D721Med (cell line): ENCODE results near the gene DGKB.

Experiments used
- DNase-seq: peaks from one replicate; pipeline ENCODE4 v3.0.0; 2011; ENCODE audit warnings: low spot score; ENCODE audit not compliant: insufficient read length
- FAIRE-seq: peaks from 2 replicates; lab custom pipeline; 2011; peaks lifted over from hg19 to GRCh38; lab: Jason Lieb, UNC
- CTCF ChIP-seq: IDR thresholded peaks from 2 replicates; pipeline ENCODE4 v1.5.1; 2012; ENCODE audit warnings: mild to moderate bottlenecking, control low read depth; ENCODE audit not compliant: insufficient read depth; ENCODE audit errors: missing control alignments

DGKB gene

DNA sequence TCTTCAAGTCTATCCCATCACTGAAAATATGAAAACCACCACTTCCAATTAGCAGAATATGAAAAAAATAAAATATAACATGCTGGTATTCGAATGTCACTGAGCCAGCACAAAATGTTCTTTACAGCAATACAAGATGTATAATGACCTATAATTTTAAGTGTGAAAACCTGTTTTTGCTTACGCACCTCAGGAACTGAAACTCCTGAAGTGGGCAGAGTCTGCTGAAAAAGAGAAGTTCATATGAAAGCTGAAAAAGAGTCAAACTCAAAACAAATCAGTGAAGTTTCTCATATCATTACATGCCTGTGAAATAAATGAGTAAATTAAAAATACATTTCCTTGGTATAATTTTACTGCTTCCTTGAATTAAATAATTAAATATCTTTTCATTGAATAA is 272.5 kb downstream of the DGKB start:
- no peak for FAIRE-seq
- no peak for TF ChIP-seq CTCF
- no peak for DNase-seq

GRCh38 chr7:14628516-14628915 is 274.0 kb downstream of the DGKB start:
- DNase-seq (no peak), FAIRE-seq (no peak)
- TF ChIP-seq CTCF, result no peak

DNA sequence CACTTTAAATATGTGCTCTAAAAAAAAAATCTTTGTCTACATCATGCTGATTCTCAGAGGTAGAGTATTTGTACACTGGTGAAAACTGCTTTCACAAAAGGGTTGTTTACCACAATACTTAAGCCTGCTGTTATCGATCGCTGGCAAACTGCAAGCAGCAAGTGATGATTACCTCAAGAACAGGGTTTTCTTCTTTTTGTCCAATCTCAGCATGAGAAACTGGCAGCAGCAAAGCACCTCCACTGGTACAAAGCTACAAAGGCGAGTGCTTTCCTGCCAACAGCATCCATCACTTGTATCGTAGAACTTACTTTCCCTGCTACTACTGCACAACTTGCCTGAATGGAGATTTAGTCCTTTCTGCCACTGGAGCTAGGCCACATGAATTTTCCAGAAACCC is 276.5 kb downstream of the DGKB start:
- no peak for FAIRE-seq
- TF ChIP-seq CTCF, result no peak
- DNase-seq, result no peak

GRCh38 chr7:14622559-14622958 is 280.0 kb downstream of the DGKB start:
- no peak for DNase-seq
- TF ChIP-seq CTCF, result no peak
- FAIRE-seq, result no peak

GRCh38 chr7:14606101-14606500 is 296.4 kb downstream of the DGKB start:
- no peak for FAIRE-seq
- DNase-seq, result no peak
- no peak for TF ChIP-seq CTCF

GRCh38 chr7:14604606-14605005 is 297.9 kb downstream of the DGKB start:
- FAIRE-seq (no peak), DNase-seq (no peak)
- TF ChIP-seq CTCF, result no peak

DNA sequence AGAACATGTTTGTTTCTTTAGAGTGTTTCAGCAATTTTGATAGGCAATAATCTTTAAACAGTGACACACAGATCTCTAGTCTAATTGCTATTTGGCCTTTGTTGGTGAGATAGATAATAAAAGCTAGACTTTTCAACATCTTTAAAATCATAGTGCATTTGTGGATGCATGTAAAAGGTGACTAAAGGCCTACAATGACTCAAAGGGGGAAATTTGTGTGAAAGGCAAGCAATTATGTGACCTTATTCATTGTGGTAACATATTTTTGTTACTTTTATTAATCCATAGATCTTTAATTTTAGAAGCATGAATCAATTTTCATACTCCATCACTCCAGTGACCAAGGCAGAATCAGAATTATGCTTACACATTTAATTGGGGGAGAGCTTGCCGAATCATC is 299.7 kb downstream of the DGKB start:
- no peak for DNase-seq
- no peak for FAIRE-seq
- TF ChIP-seq CTCF, result no peak
